ENCODE results near the gene A1BG.

DNA sequence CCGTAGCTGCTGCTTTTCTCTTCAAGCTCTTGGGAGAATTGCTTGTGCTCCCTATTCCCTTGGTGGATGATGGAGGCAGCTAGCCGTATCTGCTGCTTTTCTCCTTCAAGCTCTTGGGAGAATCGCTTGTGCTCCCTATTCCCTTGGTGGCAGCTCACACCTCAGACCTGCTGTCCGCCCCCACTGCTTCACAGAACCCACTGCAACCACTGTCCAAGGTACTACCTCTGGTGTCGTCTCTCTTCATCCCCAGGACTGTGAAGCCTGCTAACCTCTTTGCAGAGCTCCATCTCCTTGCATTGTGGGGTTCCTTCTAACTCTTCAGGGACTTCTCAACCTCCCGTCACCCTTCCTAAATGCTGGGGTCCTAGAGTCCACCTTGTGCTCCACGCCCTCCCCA lies 52.7 kb downstream of the A1BG start:
- TF ChIP-seq, protein P1, sequence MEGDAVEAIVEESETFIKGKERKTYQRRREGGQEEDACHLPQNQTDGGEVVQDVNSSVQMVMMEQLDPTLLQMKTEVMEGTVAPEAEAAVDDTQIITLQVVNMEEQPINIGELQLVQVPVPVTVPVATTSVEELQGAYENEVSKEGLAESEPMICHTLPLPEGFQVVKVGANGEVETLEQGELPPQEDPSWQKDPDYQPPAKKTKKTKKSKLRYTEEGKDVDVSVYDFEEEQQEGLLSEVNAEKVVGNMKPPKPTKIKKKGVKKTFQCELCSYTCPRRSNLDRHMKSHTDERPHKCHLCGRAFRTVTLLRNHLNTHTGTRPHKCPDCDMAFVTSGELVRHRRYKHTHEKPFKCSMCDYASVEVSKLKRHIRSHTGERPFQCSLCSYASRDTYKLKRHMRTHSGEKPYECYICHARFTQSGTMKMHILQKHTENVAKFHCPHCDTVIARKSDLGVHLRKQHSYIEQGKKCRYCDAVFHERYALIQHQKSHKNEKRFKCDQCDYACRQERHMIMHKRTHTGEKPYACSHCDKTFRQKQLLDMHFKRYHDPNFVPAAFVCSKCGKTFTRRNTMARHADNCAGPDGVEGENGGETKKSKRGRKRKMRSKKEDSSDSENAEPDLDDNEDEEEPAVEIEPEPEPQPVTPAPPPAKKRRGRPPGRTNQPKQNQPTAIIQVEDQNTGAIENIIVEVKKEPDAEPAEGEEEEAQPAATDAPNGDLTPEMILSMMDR (conservative IDR thresholded peaks at IDR 0.05; ENCODE audit: low read length) = no peak
- no peak for TF ChIP-seq EZH2phosphoT487 (IDR thresholded peaks at IDR 0.05; ENCODE audit: borderline replicate concordance, low read depth, low read length)

All from OCI-LY7 (cell line).